Tibial artery (tissue), 4 donors: ENCODE data around the gene DCDC2.

Experiments used
- DNase-seq, 2 donors: peaks; one replicate each; pipeline ENCODE4 v3.0.0-alpha.2; 2019
- H3K27ac ChIP-seq, 2 donors: fragments of 200-600 bp; sonication (generic) in 1 of 2; 1 replicate in 1 of 2; 2 replicates in 1 of 2; pipeline ENCODE4 v1.5.1; 2018 to 2019; ENCODE audit warnings: mild to moderate bottlenecking in 1 of 2
- H3K27me3 ChIP-seq, 2 donors: fragments of 200-600 bp; sonication (generic) in 1 of 2; one replicate each; pipeline versions ENCODE4 v1.5.1 to v1.6.0; 2016 to 2019
- H3K36me3 ChIP-seq, 3 donors: fragments of 200-600 bp; sonication (generic) in 2 of 3; one replicate each; pipeline ENCODE4 v1.5.1; 2016 to 2019; ENCODE audit warnings: mild to moderate bottlenecking in 2 of 3
- H3K4me1 ChIP-seq, 4 donors: fragments of 200-600 bp; sonication (generic) in 2 of 4; 1 replicate in 3 of 4; 2 replicates in 1 of 4; pipeline ENCODE4 v1.5.1; 2016 to 2019
- H3K4me3 ChIP-seq, 2 donors: fragments of 200-600 bp; sonication (generic) in 1 of 2; 1 replicate in 1 of 2; 2 replicates in 1 of 2; pipeline ENCODE4 v1.5.1; 2018 to 2019; ENCODE audit warnings: mild to moderate bottlenecking in 2 of 2
- H3K9me3 ChIP-seq, 3 donors: fragments of 200-600 bp; sonication (generic) in 1 of 3; one replicate each; pipeline ENCODE4 v1.5.1; 2016 to 2019
- CTCF ChIP-seq, 2 experiments: fragments of 200-600 bp in 1 of 2; fragments of 450-650 bp in 1 of 2; IDR thresholded peaks; one replicate each; pipeline ENCODE4 v1.5.1; 2017 to 2019; ENCODE audit warnings: antibody characterized with exemption in 2 of 2, mild to moderate bottlenecking in 1 of 2, moderate library complexity in 1 of 2
- intact Hi-C: fragments of 100-400 bp; cut with DNase I; formaldehyde crosslinking; loops from one replicate; pipeline ENCODE4 v1.15.0; 2023; ENCODE audit warnings: low total_unique reads

Gene DCDC2

GRCh38 chr6:24183584-24183983, 174.3 kb downstream of the DCDC2 start:
- intact Hi-C loops = no loop called here
- DNase-seq = no peak
- Histone ChIP-seq H3K4me1 (no peaks in the 10 kb centered on the region), H3K9me3 (no peaks in the 10 kb centered on the region), H3K27ac (no peak overlapping the region), H3K27me3 (peaks cover 0 to 6% of the 10 kb centered on the region in 2 donors), H3K36me3 (no peaks in the 10 kb centered on the region), H3K4me3 (no peak overlapping the region)
- no peak for TF ChIP-seq CTCF (IDR thresholded peaks at IDR 0.05)

GRCh38 chr6:24157886-24158285, 200.0 kb downstream of the DCDC2 start:
- intact Hi-C loops = no loop called here

GRCh38 chr6:24154121-24154520, 203.7 kb downstream of the DCDC2 start:
- Histone ChIP-seq H3K27me3 (no peaks in the 10 kb centered on the region), H3K27ac (no peak overlapping the region), H3K4me1 (no peaks in the 10 kb centered on the region), H3K36me3 (no peaks in the 10 kb centered on the region), H3K4me3 (no peak overlapping the region), H3K9me3 (no peaks in the 10 kb centered on the region)
- no peak for DNase-seq
- TF ChIP-seq CTCF (IDR thresholded peaks at IDR 0.05) = no peak
- intact Hi-C loops = no loop called here

More at GRCh38 chr6:24157886-24158285, 200.0 kb downstream of the DCDC2 start:
- no peak overlapping the region for H3K4me3 ChIP-seq
- TF ChIP-seq CTCF (IDR thresholded peaks at IDR 0.05) = no peak
- no peak overlapping the region for H3K27ac ChIP-seq
- no peak for DNase-seq
- H3K9me3 ChIP-seq = no peaks in the 10 kb centered on the region
- no peaks in the 10 kb centered on the region for H3K4me1 ChIP-seq
- no peaks in the 10 kb centered on the region for H3K36me3 ChIP-seq
- H3K27me3 ChIP-seq = no peaks in the 10 kb centered on the region

- Histone ChIP-seq H3K27ac (no peak overlapping the region), H3K4me1 (no peaks in the 10 kb centered on the region), H3K27me3 (no peaks in the 10 kb centered on the region), H3K9me3 (no peaks in the 10 kb centered on the region), H3K4me3 (no peak overlapping the region), H3K36me3 (no peaks in the 10 kb centered on the region)
- TF ChIP-seq CTCF (IDR thresholded peaks at IDR 0.05) = no peak
- intact Hi-C loops = no loop called here
- no peak for DNase-seq
Measured at GRCh38 chr6:24152014-24152413, 205.8 kb downstream of the DCDC2 start.

- intact Hi-C loops = no loop called here
- Histone ChIP-seq H3K9me3 (no peaks in the 10 kb centered on the region), H3K36me3 (no peaks in the 10 kb centered on the region), H3K27me3 (no peaks in the 10 kb centered on the region), H3K27ac (no peak overlapping the region), H3K4me3 (no peak overlapping the region), H3K4me1 (no peaks in the 10 kb centered on the region)
- TF ChIP-seq CTCF (IDR thresholded peaks at IDR 0.05) = no peak
- DNase-seq = no peak
Measured at GRCh38 chr6:24149836-24150235, 208.0 kb downstream of the DCDC2 start.

- no peaks in the 10 kb centered on the region for H3K27me3 ChIP-seq
- H3K4me3 ChIP-seq = no peak overlapping the region
- H3K27ac ChIP-seq = no peak overlapping the region
- no peaks in the 10 kb centered on the region for H3K36me3 ChIP-seq
- DNase-seq = no peak
- no peak for TF ChIP-seq CTCF (IDR thresholded peaks at IDR 0.05)
- no peaks in the 10 kb centered on the region for H3K4me1 ChIP-seq
- H3K9me3 ChIP-seq = no peaks in the 10 kb centered on the region
- intact Hi-C loops = no loop called here
Measured at GRCh38 chr6:24149296-24149695, 208.6 kb downstream of the DCDC2 start.
